ENCODE data around the gene CCRL2. TPM values are rescaled to one million over a fixed set of nuclear protein-coding genes. Genes with fewer than 3 reads are reported as not detected.
"Not testable (repeated sequence)": the region's sequence is repeated elsewhere in the genome, so short reads cannot be mapped to it uniquely, and the experiment has no call there.

The CCRL2 gene
- total RNA-seq, 1 donor from 2014 or later, result 1.9 TPM

DNA sequence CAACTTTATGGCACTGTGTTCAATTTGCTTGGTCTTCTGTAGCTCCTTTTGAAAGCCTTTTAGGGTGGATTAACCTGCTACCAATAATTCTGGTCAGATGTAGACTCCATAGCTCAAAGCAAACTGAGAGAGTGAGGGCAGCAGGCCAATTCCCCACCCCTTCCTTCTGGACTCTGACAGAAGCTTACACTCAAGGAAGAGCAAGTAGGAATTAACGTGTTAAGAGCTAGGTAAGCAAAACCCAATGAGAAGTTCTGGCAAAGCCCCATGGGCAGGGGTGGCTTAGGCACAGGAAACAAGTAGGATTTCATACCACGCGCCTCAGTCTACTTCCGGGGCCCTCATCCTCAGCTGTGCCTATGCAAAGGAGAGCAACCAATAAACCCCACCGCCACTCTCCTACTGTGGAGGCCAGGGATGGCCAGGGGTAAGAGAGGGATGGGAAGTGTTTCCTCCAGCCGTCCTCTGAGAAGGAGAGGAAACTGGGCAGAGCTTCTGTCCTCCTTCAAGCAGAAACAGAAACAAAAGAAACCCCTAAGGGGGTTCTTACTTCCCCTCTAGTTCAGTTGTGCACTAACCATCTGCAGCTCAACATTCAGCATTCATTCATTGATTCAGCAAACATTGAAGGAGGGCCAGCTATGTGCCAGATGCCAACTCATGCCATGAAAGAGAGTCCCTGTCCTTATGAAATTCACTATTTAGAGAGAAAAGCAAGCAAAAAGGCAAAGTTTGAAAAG, 23.7 kb upstream of the CCRL2 start:
- CTCF ChIA-PET, result interaction anchor here (0.8 to 2.3 kb wide), 8 partner anchors 9 to 694 kb away, joined by 3 to 24 read pairs (median 4); partner anchors contain the start of genes CCR5, CCR5AS, CCRL2 and SACM1L
- TF ChIP-seq, protein P1, sequence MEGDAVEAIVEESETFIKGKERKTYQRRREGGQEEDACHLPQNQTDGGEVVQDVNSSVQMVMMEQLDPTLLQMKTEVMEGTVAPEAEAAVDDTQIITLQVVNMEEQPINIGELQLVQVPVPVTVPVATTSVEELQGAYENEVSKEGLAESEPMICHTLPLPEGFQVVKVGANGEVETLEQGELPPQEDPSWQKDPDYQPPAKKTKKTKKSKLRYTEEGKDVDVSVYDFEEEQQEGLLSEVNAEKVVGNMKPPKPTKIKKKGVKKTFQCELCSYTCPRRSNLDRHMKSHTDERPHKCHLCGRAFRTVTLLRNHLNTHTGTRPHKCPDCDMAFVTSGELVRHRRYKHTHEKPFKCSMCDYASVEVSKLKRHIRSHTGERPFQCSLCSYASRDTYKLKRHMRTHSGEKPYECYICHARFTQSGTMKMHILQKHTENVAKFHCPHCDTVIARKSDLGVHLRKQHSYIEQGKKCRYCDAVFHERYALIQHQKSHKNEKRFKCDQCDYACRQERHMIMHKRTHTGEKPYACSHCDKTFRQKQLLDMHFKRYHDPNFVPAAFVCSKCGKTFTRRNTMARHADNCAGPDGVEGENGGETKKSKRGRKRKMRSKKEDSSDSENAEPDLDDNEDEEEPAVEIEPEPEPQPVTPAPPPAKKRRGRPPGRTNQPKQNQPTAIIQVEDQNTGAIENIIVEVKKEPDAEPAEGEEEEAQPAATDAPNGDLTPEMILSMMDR (IDR thresholded peaks at IDR 0.05), result no peak
- no peaks in the 10 kb centered on the region for H3K27me3 Mint-ChIP-seq
- H3K36me3 Mint-ChIP-seq (ENCODE audit: low read depth), result no peaks in the 10 kb centered on the region
- peak; percentile 85 for ATAC-seq (ENCODE audit: low read depth)
- no peaks in the 10 kb centered on the region for H3K9me3 Mint-ChIP-seq
- no peak for DNase-seq
- H3K4me1 Mint-ChIP-seq, result peaks cover 59% of the 10 kb centered on the region
- peak overlapping the region; percentile 92 for H3K27ac Mint-ChIP-seq
- POLR2A ChIA-PET, result interaction anchor here (1.0 to 1.1 kb wide), 2 partner anchors 9 to 83 kb away, joined by 3 to 6 read pairs; no protein-coding TSS in a partner anchor
- intact Hi-C loops (cut with micrococcal nuclease), result loop anchor here (1.0 to 5.0 kb wide), 4 partner anchors 11 to 174 kb away; partner anchors contain the start of genes CCR5AS and CCRL2
- peak overlapping the region; percentile 69 for H3K4me3 Mint-ChIP-seq

- H3K4me3 Mint-ChIP-seq, result peak overlapping the region; percentile 69
- H3K9me3 Mint-ChIP-seq, result no peaks in the 10 kb centered on the region
- H3K27me3 Mint-ChIP-seq, result no peaks in the 10 kb centered on the region
- peak overlapping the region; percentile 92 for H3K27ac Mint-ChIP-seq
- DNase-seq (no peak), ATAC-seq (ENCODE audit: low read depth) (peak; percentile 43)
- ChIA-PET CTCF (interaction anchor here (0.6 to 2.3 kb wide), 9 partner anchors 9 to 695 kb away, joined by 3 to 24 read pairs (median 3); partner anchors contain the start of genes CCR5, CCR5AS, CCRL2 and SACM1L), POLR2A (interaction anchor here (1.0 to 1.1 kb wide), 2 partner anchors 9 to 83 kb away, joined by 3 to 6 read pairs; no protein-coding TSS in a partner anchor)
- intact Hi-C loops (cut with micrococcal nuclease), result loop anchor here (1.0 to 5.0 kb wide), 4 partner anchors 12 to 173 kb away; partner anchors contain the start of genes CCR5AS and CCRL2
- H3K36me3 Mint-ChIP-seq (ENCODE audit: low read depth), result no peaks in the 10 kb centered on the region
- peaks cover 56% of the 10 kb centered on the region for H3K4me1 Mint-ChIP-seq
- TF ChIP-seq, protein P1 (IDR thresholded peaks at IDR 0.05), result no peak
These were observed 23.1 kb upstream of the CCRL2 start for GRCh38 chr3:46383951-46384330.

- Mint-ChIP-seq H3K36me3 (ENCODE audit: low read depth) (no peaks in the 10 kb centered on the region), H3K27me3 (no peaks in the 10 kb centered on the region), H3K9me3 (no peaks in the 10 kb centered on the region), H3K4me3 (no peak overlapping the region), H3K27ac (no peak overlapping the region), H3K4me1 (peaks cover 38% of the 10 kb centered on the region)
- POLR2A ChIA-PET, result no interaction called here
- CTCF ChIA-PET, result no interaction called here
- intact Hi-C loops (cut with micrococcal nuclease), result no loop called here
- DNase-seq, result no peak
- no peak for ATAC-seq (ENCODE audit: low read depth)
- TF ChIP-seq, protein P1 (IDR thresholded peaks at IDR 0.05), result no peak
These were observed 20.9 kb upstream of the CCRL2 start for GRCh38 chr3:46386205-46386604.

GRCh38 chr3:46388847-46389246, 18.2 kb upstream of the CCRL2 start:
- not testable (repeated sequence) for H3K27ac Mint-ChIP-seq; ATAC-seq (ENCODE audit: low read depth)

GRCh38 chr3:46389306-46389705, 17.8 kb upstream of the CCRL2 start:
- no peaks in the 10 kb centered on the region for H3K9me3 Mint-ChIP-seq
- POLR2A ChIA-PET, result no interaction called here

More at GRCh38 chr3:46388847-46389246, 18.2 kb upstream of the CCRL2 start:
- H3K9me3 Mint-ChIP-seq; H3K4me3 Mint-ChIP-seq; CTCF ChIA-PET; POLR2A ChIA-PET; DNase-seq; intact Hi-C loops (cut with micrococcal nuclease); H3K27me3 Mint-ChIP-seq; H3K36me3 Mint-ChIP-seq (ENCODE audit: low read depth): not testable (repeated sequence)
- H3K4me1 Mint-ChIP-seq, result peaks cover 21% of the 10 kb centered on the region

GRCh38 chr3:46391526-46391925, 15.5 kb upstream of the CCRL2 start:
- POLR2A ChIA-PET; H3K27me3 Mint-ChIP-seq; H3K36me3 Mint-ChIP-seq (ENCODE audit: low read depth); H3K9me3 Mint-ChIP-seq; ATAC-seq (ENCODE audit: low read depth); CTCF ChIA-PET; H3K4me3 Mint-ChIP-seq; DNase-seq; intact Hi-C loops (cut with micrococcal nuclease); H3K27ac Mint-ChIP-seq: not testable (repeated sequence)
- peaks cover 11% of the 10 kb centered on the region for H3K4me1 Mint-ChIP-seq

More at GRCh38 chr3:46389306-46389705, 17.8 kb upstream of the CCRL2 start:
- Mint-ChIP-seq H3K27ac (no peak overlapping the region), H3K36me3 (ENCODE audit: low read depth) (no peaks in the 10 kb centered on the region), H3K4me3 (no peak overlapping the region), H3K27me3 (no peaks in the 10 kb centered on the region), H3K4me1 (peaks cover 16% of the 10 kb centered on the region)
- CTCF ChIA-PET, result no interaction called here
- ATAC-seq (ENCODE audit: low read depth) (no peak), DNase-seq (no peak)
- intact Hi-C loops (cut with micrococcal nuclease), result no loop called here
- TF ChIP-seq, protein P1 (IDR thresholded peaks at IDR 0.05), result no peak
